HG03442 (cell line): Measurements from ENCODE around the gene CEP250.
"Not testable (repeated sequence)": the region's sequence is repeated elsewhere in the genome, so short reads cannot be mapped to it uniquely, and the experiment has no call there.

Source experiments
- ATAC-seq: cut with Tn5 transposase; IDR thresholded peaks from one replicate; pipeline ENCODE4 v1.9.1; 2021; ENCODE audit warnings: mild to moderate bottlenecking, moderate library complexity; ENCODE audit not compliant: unreplicated experiment

Gene CEP250

DNA sequence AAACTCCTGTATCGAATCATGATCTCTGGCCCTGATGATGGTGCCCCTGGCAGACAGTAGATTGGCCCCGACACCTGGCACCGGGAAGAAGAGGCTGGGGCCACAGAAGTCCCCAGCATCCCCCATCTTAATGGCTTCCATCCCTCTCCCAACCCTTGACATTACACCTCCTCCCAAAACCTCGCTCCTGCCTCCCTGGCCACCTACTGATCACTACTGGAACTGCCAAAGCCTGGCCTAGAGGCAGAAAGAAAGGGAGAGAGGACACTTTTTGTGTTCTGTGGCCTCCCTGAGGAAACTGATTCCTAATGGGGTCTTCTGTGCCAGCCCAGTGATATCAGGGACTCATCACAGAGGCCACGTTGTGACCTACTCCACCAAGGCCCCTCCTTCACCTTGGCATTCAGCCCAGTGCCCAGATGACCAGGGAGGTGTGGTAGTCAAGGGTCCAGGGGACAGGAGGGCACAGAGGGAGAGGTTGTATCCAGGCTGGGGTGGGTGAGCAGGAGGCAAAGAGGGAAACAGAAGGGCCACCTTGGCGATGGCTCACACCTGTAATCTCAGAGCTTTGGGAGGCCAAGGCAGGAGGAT, 68.0 kb downstream of the CEP250 start:
- ATAC-seq: no peak

- ATAC-seq: no peak
Observed at GRCh38 chr20:35525639-35526038, 70.2 kb downstream of the CEP250 start.

DNA sequence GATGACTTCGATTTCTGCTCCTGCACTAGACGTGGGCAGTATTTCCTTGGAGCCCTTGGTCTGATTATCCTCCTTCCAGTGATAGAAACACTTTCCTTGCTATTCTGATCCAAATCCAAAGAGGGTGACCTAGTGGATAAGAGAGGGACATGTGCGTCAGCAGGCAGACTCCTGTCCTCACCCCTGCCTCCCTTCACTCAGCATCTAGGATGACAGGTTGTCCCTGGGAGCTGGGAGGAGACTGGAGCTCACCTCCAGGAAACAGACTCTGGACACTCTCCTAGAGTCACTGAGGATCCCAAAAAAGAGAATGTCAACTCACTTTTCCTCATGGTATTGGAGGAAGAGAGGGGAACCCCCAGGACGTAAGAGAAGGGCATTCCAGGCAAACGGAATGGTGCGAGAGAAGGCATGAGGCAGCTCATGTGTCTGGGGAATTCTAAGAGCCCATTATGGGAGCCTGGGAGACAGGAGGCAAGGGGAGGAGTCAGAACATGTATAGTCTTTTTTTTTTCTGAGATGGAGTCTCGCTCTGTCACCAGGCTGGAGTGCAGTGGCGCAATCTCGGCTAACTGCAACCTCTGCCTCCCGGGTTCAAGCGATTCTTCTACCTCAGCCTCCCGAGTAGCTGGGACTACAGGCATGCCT, 71.8 kb downstream of the CEP250 start:
- no peak for ATAC-seq

DNA sequence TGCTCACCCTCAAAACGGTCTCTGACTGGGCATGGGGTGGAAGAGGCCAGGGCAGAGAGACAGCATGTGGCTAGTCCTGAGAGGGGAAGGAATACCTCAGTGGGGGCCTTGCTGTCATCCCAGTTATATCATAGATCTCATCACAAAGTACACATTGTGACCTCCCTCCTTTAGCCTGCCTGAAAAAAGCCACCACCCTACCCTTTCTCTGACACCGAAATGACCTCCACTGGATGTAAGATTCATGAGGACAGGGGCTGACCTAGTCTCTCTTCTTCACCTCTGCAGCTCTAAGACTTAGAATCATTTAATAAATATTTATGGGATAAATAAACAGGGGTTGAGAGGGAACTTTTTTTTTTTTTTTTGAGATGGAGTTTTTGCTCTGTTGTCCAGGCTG, 74.2 kb downstream of the CEP250 start, which contains the start of gene C20orf173:
TSS of gene C20orf173 (minus strand) at position 101 of the 400 bp plus-strand sequence. CDS start 279 bp downstream, outside the sequence.
- no peak for ATAC-seq

DNA sequence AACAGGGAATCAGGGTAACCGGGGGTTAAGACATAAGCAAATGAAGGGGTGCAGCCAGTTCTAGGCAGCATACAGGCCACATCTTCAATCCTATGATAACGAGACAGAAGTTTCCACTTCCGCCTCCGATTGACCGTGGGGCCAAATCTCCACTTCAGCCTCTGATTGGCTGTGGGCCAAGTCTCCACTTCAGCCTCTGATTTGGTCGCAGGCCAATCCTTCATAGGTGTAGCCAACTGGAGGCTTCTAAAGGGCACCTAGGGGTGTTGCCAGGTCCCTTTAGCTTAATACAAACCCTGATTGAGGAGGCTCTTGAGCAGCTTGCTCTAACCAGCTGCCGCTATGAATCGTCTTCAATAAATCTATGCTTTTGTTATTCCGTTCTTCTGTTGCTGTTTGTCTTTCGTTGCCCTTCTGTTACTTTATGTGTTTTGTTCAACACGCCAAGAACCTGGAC, 84.4 kb downstream of the CEP250 start:
- ATAC-seq: no peak

DNA sequence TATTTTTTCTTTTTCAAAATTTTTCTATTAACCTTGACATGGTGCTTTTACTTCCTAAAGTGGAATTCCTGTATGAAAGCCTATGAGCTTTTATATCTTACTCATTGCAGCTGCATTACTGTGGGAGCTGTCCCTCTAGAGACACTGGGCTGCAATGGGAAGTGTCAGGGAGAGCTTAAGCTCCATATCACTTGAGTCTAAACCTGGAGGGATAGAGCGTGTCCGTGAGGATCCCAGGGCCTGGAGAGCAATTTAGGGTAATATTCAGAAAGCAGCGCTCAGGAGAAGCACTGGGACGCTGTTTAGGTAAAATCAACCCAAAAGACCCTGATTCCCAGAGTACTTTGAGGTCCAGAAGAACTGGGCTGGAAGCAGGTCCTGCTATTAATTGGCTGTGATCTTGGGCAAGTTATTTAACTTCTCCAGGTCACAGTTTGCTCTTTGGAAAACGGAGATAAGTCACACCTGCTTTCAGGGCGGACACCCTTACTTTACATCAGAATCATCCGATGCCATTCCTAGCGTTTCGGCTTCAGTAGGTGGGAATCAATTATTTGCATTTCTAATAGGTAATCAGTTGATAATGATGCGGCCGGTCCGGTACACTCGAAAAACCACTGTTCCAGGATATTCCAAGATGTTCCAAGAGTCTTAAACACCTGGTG, 85.9 kb downstream of the CEP250 start:
- ATAC-seq: no peak

DNA sequence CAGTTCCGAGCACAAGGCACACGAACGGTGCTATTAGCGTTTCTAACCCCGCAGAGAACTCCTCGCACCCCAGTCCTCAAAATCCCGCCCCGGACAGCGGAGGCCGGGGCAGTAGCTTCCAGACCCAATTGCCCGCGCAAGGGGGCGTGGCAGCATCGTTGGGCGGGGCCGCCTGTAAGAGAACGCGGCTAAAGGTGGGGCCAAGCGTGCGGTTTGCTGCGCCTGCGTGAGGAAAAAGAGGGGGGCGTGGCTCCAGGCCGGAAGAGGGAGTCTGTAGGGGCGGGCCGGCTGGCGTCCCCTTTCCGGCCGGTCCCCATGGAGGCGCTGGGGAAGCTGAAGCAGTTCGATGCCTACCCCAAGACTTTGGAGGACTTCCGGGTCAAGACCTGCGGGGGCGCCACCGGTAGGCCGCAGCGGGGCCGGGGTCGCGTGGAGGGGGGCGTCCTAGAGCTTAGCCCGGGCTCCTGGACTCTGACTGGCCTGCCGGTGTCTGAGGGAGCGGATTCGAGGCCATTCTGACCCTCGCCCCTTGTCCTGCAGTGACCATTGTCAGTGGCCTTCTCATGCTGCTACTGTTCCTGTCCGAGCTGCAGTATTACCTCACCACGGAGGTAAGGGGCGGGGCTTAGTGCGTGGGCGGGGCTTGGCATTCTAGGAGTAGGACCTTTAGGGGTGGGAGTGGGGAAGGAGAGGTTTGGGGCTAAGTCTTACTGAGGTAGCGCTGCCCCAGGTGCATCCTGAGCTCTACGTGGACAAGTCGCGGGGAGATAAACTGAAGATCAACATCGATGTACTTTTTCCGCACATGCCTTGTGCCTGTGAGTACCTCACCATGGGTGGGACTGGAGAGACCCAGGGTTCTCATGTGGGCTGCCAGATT, 86.6 kb downstream of the CEP250 start, which contains the start of gene ERGIC3:
TSS of gene ERGIC3 (plus strand) at position 296 of the 880 bp plus-strand sequence. CDS start at position 316, 20 bp downstream.
- peak; percentile 94 for ATAC-seq

- ATAC-seq: no peak
Observed at GRCh38 chr20:35542990-35543389, 87.6 kb downstream of the CEP250 start.

- no peak for ATAC-seq
Observed at GRCh38 chr20:35544436-35544835, 89.0 kb downstream of the CEP250 start.

- ATAC-seq: not testable (repeated sequence)
Observed at GRCh38 chr20:35544941-35545340, 89.5 kb downstream of the CEP250 start.

GRCh38 chr20:35546127-35546526, 90.7 kb downstream of the CEP250 start:
- no peak for ATAC-seq

- ATAC-seq: no peak
Observed at GRCh38 chr20:35547329-35547728, 91.9 kb downstream of the CEP250 start.

DNA sequence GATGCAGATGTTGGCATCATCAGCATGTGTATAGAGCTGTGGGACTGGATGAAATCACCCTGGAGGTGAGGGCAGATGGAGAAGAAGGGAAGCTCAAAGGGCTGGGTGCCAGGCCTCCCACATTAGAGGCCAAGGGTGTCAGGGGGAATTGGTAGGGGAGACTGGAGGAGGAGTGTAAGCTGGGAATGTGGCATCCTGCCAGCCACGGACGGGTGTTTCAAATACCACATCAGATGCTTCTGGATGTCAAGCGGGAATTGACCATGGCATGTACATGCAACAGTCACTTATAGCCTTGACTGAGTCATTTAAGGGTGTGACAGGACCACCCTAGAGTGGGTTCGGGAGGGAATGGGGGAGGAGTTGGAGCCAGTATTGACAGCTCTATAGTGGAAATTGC, 96.1 kb downstream of the CEP250 start:
- no peak for ATAC-seq

DNA sequence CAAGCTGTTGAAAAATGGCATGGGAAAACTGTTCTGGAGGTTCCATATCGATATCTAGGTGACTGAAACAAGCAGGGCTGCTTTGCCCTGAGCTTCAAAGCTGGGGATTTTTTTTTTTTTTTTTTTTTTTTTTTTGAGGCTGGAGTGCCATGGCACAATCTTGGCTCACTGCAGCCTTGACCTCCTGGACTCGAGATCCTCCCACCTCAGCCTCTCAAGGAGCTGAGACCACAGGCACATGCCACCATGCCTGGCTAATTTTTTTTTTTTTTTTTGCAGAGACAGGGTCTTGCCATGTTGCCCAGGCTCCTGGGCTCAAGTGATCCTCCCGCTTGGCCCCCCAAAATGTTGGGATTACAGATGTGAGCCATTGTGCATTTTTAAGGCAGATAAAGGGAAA, 97.5 kb downstream of the CEP250 start:
- no peak for ATAC-seq

DNA sequence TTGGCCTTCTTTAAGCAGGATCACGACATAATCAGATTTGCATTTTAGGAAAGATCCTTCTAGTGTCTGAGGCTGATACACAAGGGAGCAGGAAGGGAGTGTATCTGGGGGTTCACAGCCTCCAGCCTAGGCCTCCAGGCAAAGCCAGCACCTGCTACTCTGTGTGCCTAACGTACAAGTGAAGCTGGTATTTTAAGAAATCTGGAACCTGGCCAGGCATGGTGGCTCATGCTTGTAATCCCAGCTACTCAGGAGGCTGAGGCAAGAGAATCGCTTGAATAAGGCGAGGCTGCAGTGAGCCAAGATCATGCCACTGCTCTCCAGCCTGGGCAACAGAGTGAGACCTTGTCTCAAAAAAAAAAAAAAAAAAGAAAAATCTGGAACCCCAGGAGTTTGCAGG, 100.1 kb downstream of the CEP250 start:
- ATAC-seq: not testable (repeated sequence)

DNA sequence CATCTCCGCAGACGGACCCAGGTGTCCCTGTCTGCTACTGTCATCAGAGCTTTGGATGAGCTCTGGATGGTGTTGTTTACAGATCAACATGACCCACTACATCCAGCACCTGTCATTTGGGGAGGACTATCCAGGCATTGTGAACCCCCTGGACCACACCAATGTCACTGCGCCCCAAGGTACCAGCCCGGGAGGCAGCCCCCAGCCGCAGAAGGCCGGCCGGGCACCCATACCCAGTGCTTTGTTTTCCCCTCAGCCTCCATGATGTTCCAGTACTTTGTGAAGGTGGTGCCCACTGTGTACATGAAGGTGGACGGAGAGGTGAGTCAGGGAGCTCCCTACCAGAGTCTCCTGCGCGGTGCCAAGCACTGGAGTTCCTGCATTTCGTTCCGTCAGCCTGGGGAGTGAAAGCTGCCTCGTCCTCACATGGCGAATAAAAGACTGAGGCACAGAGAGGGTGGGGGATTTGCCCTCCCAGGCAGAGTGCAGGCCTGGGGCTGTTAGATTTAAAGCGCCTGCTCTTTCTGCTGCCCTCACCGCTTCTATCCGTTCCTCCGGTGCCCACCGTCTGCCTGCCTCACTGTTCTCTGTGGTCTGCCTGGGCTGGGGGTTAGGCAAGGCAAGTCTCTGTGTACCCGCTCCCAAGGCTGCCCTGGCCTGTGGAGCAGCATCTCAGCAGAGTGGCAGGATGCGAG, 100.7 kb downstream of the CEP250 start:
- no peak for ATAC-seq

GRCh38 chr20:35556871-35557270, 101.5 kb downstream of the CEP250 start:
- ATAC-seq: no peak

GRCh38 chr20:35558451-35558850, 103.1 kb downstream of the CEP250 start:
- no peak for ATAC-seq

- ATAC-seq: no peak
Observed at GRCh38 chr20:35559042-35559693, 103.8 kb downstream of the CEP250 start.

- ATAC-seq: no peak
Observed at GRCh38 chr20:35560105-35560511, 104.7 kb downstream of the CEP250 start.
